ENCODE results near the gene PLCB1.
"Not testable (repeated sequence)": the region's sequence is repeated elsewhere in the genome, so short reads cannot be mapped to it uniquely, and the experiment has no call there.

PLCB1 gene

GRCh38 chr20:8402798-8403197 is 270.7 kb downstream of the PLCB1 start:
- DNase-seq (ENCODE audit: low read depth): no peak

DNA sequence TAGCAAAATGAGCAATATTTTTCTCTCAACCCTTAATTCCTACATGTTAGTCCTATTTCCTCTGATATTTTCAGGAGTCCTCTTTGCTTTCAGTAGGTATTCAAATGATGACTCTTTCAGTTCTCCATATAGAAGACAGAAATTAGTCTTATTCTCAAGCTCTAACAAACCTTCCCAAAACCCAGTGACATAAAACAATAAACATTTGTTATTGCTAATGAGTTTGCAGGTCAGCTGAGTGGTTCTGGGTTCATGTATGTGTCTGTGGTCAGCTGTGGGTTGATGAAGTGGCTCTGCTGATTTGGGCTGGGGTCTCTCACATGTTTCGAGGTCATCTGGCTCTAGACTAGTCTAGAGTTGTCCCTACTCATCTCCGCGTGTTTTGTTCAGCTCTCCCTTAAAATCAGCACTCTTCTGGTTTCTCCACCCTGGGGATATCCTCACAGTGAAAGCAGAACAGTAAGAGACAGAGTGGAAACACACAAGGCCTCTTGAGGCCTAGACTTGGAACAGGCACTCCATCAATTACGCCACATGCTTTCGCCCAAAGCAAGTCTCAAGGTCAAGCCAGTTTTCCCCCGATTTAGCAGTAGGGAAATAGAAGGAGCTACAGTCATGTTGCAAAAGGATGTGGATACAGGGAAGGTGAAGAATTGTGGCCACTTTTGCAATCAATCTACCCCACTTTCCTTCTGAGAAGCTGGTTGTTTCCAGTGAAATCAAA is 273.0 kb downstream of the PLCB1 start:
- DNase-seq (ENCODE audit: low read depth): no peak

- no peak for DNase-seq (ENCODE audit: low read depth)
Observed at GRCh38 chr20:8406391-8406790, 274.3 kb downstream of the PLCB1 start.

DNA sequence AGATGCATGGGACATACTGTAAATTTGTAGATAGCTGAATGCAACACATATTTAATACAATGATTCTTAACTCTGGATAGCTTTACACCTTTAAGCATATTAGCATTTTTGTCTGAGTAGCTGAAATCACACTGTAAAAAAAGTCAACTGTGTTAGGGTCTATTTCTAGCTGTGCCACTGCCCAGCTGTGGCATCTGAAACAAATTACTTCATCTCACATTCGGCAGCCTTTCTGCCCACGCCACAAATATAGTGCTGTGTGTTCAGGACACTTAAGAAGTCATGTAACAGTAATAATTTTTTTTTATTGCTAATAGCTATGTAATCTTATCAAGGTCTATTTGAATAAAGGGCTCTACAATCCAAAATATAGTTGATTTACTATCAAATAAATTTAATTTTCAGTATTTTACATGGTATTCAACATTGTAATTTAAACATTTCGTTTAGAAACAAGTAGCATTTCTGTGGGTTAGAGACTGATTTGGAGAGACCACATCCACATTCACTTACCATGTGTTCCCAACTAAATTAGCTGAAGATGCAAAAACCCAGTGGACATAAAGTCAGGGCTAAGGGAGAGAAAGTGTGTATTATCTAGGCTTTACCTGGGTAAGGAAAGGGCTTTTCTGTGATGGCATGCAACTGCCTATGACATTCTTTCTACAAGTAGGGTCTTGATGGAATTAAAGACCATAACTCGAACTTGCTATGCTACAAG is 276.7 kb downstream of the PLCB1 start:
- no peak for DNase-seq (ENCODE audit: low read depth)

DNA sequence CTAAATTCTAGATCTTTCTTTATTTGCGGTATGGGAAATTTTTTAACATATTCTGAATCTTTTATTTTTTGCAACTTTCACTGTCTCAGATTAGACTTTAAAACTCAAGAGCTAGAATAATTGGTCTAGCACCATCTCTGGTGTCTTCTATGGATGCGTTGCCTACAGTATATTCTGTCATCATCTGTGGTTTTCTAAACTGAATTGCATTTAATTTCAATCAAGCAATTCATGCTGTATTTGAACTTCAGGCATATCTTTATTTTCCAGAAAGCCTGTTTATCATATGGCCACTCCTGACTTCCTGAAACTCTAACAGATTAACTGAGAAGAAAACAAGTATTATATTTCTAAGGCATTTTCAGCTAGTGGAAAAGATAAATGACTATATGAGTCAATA is 281.6 kb downstream of the PLCB1 start:
- DNase-seq (ENCODE audit: low read depth): no peak

DNA sequence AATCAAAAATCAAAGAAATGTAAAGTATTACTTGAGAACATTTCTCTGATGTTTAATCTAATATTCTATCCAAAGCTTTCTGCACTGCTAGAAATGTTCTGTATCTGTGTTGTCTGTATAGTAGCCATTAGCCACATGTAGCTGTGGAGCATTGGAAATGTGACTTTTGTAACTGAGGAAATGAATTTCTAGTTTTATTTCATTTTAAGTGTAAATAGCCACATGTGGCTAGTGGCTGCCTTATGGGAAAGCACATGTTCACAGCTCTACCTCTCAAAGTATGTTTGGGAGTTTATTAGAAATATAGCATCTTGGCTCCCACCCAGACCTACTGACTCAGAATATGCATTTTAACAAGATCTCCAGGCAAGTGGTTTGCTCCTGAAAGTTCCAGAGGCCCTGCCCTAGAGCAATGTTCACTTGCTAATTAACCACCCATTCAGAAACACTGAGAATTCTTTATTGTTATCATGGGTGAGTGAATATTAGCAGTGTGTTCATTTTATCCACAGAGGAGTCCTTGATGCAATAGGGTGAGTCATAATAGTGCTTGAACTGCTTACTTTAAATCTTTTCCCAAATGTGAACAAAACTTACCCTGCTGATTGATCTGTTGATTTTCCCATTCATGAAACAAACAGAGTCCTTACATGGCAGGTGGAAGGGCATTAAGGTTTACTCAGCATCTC is 282.7 kb downstream of the PLCB1 start:
- DNase-seq (ENCODE audit: low read depth): peak; percentile 35

- no peak for DNase-seq (ENCODE audit: low read depth)
Observed at GRCh38 chr20:8421981-8422380, 289.9 kb downstream of the PLCB1 start.

GRCh38 chr20:8423482-8423881 is 291.4 kb downstream of the PLCB1 start:
- DNase-seq (ENCODE audit: low read depth): no peak

DNA sequence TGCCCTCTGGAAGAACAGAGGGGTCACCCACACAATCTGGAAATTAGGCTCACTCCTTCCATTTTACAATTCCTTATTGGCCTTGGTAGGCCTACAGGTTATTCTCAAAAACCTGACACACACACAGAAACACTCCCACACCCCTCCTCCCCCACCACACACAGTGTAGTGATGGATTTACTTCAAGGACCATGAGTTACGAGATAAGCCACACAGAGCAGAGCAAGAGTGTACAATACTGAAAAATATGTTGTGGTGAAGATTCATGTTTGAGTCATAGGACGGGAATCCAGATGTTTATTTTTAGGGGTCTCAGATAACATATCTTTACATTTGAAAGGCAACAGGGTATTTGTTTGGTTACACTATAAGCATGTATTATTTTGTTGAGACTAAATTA is 291.9 kb downstream of the PLCB1 start:
- DNase-seq (ENCODE audit: low read depth): no peak

DNA sequence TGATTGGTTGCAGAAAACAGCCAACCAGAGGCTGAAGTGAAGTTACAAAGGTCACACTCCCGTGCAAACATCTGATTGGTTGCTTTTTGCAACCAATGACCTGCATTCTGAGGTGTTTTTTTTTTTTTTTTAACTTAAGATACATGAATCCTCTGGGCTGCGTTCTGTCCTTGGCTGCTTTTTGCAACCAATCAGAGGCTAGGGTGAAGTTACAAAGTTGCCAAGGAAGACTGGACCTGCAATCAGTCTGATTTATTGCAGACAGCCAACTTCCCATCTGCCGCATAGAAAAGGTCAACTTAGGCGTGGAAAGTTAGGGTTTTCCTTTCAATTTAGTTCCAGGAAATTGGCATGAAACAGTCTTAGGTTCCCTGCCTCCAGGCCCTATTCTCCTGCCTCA is 292.9 kb downstream of the PLCB1 start:
- DNase-seq (ENCODE audit: low read depth): no peak

- no peak for DNase-seq (ENCODE audit: low read depth)
Observed at GRCh38 chr20:8425802-8426201, 293.7 kb downstream of the PLCB1 start.

- no peak for DNase-seq (ENCODE audit: low read depth)
Observed at GRCh38 chr20:8427419-8428040, 295.5 kb downstream of the PLCB1 start.

GRCh38 chr20:8428988-8429387 is 296.9 kb downstream of the PLCB1 start:
- no peak for DNase-seq (ENCODE audit: low read depth)

DNA sequence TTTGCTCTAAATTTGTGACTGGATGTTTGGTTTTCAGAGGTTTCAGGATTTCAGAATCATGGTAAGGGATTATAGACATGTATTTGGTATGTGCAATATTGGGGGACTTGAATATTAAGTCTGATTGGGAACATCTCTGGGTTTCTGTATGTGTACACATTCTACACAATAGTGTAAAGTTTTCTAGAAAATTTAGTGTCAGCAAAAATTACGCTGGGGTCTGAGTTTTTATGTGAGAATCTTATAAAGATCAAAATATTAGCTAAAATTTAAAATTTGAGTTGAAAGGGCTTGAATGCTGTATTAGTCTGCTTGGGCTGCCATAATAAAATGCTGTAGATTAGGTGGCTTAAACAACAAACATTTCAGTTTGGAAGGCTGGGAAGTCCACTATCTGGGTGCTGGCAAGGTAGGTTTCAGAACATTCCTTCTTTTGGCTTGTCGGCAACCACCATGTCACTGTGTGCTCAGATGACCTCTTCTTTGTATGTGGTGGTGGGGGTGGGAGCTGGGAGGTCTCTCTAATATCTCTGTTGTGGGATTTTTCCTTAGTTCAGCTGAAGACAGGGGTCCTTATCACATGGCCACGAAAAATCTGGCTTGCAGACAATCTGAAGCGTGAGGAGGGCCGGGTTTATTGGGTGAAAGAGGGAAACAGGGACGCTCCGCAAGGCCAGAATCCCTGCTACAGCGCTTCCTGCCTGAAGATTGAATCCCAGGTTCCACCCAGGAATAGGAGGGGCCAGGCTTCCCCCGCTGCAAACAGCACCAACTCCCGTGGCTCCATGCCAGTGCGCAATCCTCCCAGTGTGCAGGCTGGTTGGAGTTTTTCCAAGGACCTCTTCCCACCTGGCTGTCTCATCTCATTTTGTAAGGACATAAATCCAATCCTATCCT is 299.7 kb downstream of the PLCB1 start:
- DNase-seq (ENCODE audit: low read depth): no peak

DNA sequence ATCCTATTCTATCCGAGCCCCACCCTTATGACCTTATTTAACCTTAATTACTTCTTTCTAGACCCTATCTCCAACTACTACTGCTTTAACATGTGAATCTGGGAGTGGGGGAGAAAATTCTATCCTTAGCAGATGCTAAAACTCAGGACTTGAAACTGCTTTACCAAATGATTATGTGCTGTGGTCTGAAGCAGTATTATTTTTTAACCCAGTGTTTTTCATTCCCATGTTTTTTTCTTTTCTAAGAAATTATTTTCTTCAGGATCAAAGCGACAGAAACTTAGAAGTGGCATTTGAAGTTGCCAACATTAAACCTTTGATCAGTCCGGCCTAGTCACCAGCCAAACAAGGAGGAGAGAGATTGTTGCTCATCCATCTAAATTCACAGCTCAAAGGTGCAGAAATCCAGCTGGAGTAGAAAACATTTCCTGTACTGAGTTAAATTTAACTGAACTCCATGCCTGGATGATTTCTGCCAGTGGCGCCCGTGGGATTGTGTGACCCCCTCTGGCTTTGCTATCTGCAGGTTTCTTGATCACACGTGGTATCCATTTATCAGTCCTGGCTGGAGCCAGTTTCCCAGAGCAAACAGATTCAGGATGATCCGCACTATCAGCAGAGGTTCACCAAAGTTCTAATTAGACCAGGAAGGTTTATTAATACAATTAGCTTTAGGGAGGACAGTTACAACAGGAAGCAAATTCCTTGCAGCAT is 300.5 kb downstream of the PLCB1 start:
- no peak for DNase-seq (ENCODE audit: low read depth)

DNA sequence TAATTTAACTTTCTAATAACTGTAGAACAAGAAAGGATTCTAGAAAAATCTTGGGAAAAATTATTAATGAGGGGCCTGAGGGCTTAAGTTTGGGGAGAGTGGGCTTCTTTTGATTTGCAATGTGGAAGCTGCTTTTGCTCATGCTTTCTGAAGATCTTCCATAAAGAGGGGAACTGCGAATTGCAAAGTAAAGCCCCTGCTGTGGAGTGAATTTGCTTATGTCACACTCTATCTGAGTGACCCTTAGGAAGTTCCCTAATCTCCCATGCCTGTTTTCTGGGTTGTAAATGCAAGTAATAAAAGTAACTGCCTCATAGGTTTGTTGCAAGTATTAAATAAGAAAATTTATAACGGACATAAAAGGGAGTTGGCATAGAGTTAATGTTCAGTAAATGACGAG is 301.2 kb downstream of the PLCB1 start:
- DNase-seq (ENCODE audit: low read depth): no peak

DNA sequence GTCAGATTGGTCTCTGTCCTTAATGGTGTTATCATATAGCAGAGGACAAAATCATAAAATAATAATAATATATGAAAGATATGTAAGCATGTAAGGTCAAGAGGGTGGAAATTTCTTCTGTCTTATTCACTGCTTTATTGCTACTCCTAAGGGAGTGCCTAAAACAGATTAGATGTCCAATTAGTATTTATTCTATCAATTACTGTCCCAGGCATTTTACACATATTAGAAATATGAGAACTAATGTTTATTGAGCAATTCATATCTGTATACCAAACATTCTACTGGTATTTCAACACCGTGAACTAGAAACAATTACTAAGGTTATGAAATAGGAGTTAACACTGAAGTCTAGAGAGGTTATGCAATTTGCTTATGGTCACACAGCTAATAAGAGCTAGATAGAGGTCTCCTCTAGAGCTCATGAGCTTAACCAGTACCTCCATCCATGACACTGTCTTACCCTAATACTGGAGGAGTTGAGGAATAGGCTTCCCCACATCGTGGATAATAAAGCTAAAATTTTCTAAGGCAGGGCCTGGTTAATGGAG is 302.3 kb downstream of the PLCB1 start:
- no peak for DNase-seq (ENCODE audit: low read depth)

GRCh38 chr20:8435285-8436035 is 303.4 kb downstream of the PLCB1 start:
- DNase-seq (ENCODE audit: low read depth): no peak

DNA sequence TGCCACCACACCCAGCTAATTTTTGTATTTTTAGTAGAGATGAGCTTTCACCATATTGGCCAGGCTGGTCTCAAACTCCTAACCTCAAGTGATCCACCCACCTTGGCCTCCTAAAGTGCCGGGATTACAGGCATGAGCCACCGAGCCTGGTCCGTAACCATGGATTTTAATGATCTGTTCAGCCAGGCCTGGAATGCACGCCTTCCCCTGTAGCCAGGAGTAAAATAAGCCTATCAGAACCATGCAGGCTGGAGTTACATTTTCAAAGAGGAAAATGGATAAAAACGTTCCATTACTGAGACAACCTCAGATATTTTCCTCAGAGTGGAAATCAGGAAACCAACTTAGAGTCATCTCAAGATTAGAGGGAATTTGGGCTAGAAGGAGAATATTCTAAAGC is 304.9 kb downstream of the PLCB1 start:
- DNase-seq (ENCODE audit: low read depth): not testable (repeated sequence)

- DNase-seq (ENCODE audit: low read depth): no peak
Observed at GRCh38 chr20:8438748-8439147, 306.7 kb downstream of the PLCB1 start.
